ENCODE data around the gene UNK.

Gene UNK, protein sequence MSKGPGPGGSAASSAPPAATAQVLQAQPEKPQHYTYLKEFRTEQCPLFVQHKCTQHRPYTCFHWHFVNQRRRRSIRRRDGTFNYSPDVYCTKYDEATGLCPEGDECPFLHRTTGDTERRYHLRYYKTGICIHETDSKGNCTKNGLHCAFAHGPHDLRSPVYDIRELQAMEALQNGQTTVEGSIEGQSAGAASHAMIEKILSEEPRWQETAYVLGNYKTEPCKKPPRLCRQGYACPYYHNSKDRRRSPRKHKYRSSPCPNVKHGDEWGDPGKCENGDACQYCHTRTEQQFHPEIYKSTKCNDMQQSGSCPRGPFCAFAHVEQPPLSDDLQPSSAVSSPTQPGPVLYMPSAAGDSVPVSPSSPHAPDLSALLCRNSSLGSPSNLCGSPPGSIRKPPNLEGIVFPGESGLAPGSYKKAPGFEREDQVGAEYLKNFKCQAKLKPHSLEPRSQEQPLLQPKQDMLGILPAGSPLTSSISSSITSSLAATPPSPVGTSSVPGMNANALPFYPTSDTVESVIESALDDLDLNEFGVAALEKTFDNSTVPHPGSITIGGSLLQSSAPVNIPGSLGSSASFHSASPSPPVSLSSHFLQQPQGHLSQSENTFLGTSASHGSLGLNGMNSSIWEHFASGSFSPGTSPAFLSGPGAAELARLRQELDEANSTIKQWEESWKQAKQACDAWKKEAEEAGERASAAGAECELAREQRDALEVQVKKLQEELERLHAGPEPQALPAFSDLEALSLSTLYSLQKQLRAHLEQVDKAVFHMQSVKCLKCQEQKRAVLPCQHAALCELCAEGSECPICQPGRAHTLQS

DNA sequence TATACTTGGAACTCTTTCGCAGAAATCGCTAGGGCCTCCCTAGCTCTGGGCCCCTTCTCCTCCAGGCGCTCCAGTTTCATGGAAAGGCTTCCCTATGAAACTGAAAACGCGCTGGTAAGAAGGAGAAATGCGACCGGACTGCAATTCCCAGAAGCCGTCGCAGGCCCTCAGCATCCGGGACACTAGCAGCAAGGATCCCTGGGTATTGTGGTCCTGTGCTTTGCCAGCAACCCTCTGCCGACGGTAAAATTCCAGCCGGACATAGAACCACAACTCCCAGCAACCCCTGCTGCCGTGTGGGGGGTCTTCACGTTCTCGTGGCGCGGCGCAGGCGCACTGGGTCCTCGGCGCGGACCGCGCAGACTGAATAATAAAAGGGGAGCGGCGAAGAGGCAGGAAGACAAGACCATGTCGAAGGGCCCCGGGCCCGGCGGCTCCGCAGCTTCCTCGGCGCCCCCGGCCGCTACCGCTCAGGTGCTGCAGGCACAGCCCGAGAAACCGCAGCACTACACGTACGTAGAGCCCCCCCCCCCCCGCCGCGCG, at the start of gene UNK:
Gene UNK (plus strand): TSS at position 334 of the 543 bp plus-strand sequence. CDS start 75 bp downstream, at position 409.
- peak; percentile 99 for DNase-seq (ENCODE audit: low read depth)

- no peak for DNase-seq (ENCODE audit: low read depth)
Observed at GRCh38 chr17:75736173-75736835, 48.3 kb upstream of the UNK start.

DNA sequence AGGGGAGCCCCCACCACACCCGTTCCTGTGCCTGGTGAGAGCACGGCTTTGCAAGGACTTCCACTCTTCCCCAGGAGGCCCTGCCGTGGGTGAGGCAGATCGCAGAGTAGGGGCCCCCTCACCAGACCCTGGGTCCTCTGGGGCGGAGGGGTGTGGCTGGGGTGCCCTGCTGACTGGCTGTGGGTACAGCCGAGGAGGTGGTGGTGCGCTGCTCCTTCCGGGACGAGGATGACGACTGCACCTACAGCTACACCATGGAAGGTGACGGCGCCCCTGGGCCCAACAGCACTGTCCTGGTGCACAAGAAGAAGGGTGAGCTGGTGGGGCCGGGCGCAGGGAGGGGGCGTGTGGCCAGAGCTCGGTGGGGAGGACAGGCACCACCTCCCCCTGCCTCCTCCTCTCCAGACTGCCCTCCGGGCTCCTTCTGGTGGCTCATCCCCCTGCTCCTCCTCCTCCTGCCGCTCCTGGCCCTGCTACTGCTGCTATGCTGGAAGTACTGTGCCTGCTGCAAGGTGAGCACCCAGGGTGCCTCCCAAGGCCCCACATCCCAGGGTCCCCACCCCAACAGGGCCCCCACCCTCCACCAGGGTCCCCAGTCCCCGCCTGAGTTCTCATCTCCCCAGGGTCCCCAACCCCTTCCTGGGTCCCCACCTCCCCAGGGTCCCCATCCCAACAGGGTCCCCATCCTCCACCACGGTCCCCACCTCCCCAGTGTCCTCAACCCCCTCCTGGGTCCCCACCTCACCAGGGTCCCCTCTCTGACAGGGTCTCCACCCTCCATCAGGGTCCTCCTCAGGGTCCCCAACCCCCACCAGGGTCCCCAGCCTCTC, 47.3 kb upstream of the UNK start:
- no peak for DNase-seq (ENCODE audit: low read depth)

GRCh38 chr17:75738218-75738802, 46.3 kb upstream of the UNK start:
- peak; percentile 20 for DNase-seq (ENCODE audit: low read depth)

GRCh38 chr17:75739174-75739573, 45.4 kb upstream of the UNK start:
- no peak for DNase-seq (ENCODE audit: low read depth)

GRCh38 chr17:75739801-75740200, 44.8 kb upstream of the UNK start:
- no peak for DNase-seq (ENCODE audit: low read depth)

DNA sequence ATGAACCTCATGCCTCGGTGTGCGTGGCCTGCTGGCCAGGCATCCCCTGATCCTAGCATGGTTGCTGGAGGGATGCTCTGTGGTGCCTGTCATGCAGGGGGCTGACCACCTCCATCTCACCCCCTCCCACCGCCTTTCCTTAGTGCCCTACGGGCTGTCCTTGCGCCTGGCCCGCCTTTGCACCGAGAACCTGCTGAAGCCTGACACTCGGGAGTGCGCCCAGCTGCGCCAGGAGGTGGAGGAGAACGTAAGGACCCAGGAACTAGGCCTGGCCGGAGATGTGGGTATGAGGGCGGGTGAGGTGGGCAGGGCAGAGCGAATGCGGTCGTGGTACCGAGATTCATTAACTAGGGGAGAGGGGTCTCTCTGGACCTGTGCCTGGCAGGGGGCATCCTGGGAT, 44.4 kb upstream of the UNK start:
- no peak for DNase-seq (ENCODE audit: low read depth)

GRCh38 chr17:75740631-75741077, 44.0 kb upstream of the UNK start:
- no peak for DNase-seq (ENCODE audit: low read depth)

GRCh38 chr17:75742337-75742736, 42.3 kb upstream of the UNK start:
- no peak for DNase-seq (ENCODE audit: low read depth)

GRCh38 chr17:75743625-75744206, 40.9 kb upstream of the UNK start:
- DNase-seq (ENCODE audit: low read depth), result no peak

GRCh38 chr17:75748706-75749105, 35.9 kb upstream of the UNK start:
- no peak for DNase-seq (ENCODE audit: low read depth)

GRCh38 chr17:75749545-75750389, 34.8 kb upstream of the UNK start:
- peak; percentile 58 for DNase-seq (ENCODE audit: low read depth)

- DNase-seq (ENCODE audit: low read depth), result no peak
Observed at GRCh38 chr17:75750661-75751423, 33.8 kb upstream of the UNK start.

DNA sequence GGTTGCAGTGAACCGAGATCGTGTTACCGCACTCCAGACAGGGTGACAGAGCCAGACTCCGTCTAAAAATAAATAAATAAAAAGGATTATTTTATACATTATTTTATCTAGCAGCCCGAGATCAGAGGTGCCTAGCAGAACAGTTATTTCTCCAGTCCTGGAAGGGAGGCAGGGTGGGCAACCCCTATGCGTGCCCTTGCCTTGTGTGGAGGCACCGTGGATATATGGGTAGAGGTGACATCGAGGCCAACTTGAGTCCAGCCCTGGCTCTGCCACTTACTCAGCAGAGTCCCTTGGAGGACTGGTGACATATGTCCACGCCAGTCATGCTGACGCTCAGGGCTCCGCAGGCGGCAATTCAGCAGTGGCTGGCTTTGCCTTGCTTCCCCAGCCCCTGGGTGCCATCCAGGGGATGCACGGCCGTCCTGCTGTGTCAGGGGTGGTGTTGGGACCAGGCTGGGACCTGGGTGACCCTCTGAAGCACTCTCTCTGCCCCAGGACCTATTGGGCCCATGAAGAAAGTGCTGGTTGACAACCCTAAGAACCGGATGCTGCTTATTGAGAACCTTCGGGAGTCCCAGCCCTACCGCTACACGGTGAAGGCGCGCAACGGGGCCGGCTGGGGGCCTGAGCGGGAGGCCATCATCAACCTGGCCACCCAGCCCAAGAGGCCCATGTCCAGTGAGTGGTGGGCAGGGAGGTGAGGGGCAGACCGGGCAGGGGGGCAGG, 32.8 kb upstream of the UNK start:
- DNase-seq (ENCODE audit: low read depth), result no peak

DNA sequence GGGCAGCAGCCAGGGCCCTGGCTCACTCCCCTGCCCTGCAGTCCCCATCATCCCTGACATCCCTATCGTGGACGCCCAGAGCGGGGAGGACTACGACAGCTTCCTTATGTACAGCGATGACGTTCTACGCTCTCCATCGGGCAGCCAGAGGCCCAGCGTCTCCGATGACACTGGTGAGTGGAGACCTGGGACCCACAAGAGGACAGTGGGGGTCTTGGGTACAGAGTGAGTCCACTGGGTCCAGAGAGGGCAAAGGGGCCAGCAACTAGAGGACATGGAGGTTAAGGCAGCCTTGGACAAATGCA, 32.2 kb upstream of the UNK start:
- DNase-seq (ENCODE audit: low read depth), result no peak

- no peak for DNase-seq (ENCODE audit: low read depth)
Observed at GRCh38 chr17:75752802-75753513, 31.6 kb upstream of the UNK start.

DNA sequence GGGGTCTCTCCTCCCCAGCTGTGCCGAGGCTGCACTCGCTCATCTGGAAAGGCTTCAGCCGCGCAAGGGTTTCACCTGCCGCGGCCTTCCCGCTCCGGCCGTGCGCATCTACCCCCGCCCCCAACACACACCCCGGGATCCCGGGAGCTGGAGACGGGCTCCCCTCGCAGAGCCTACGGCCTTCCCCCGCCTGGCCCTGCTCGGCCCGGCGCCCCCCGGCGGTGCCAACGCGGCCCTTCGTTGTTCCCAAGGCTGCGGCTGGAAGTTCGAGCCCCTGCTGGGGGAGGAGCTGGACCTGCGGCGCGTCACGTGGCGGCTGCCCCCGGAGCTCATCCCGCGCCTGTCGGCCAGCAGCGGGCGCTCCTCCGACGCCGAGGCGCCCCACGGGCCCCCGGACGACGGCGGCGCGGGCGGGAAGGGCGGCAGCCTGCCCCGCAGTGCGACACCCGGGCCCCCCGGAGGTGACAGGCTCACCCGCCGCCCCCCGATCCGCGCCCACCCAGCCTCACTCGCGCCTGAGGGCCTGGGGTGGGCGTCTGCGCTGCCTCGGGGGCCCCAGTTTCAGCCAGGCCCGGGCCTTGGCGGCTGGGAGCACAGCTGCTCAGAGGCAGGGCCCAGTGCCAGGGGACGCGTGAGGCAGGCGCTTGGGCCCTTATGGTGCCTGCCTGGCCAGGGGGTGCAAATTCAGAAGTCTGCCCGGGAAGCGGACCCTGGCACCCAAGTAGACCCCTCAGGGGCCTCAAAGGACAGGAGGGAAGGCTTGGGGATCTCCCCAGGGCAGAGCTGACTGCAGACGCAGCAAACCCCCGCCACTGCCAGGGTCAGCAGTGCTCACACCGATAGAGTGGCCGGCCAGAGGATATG, 30.9 kb upstream of the UNK start:
- peak; percentile 63 for DNase-seq (ENCODE audit: low read depth)

Data from iris pigment epithelial cell (primary cell).